Measurements from ENCODE around the gene CNOT4. TPM values are rescaled to one million over a fixed set of nuclear protein-coding genes. Genes with fewer than 3 reads are reported as not detected.

The CNOT4 gene
- total RNA-seq, 1 experiment from 2014 or later = 14.6 TPM

DNA sequence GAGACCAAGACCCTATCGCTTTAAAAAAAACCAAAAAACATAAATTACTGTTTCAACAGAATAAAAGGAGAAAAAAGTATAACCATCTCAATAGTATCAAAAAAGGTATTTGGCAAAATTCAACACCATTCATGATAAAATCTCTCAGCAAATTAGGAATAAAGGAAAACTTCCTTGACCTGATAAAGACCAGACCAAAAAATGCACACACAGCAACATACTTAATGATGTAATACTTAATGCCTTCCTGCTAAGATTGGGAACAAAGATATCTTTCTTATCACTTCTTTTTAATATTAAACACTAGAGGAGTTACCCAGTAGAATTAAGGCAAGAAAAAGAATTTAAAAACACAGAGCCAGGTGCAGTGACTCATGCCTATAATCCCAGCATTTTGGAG is 79.3 kb downstream of the CNOT4 start:
- TF ChIP-seq ZNF263 (CRISPR knock-in tag; IDR thresholded peaks at IDR 0.05; ENCODE audit: low read depth) = no peak
- TF ChIP-seq, protein P1, sequence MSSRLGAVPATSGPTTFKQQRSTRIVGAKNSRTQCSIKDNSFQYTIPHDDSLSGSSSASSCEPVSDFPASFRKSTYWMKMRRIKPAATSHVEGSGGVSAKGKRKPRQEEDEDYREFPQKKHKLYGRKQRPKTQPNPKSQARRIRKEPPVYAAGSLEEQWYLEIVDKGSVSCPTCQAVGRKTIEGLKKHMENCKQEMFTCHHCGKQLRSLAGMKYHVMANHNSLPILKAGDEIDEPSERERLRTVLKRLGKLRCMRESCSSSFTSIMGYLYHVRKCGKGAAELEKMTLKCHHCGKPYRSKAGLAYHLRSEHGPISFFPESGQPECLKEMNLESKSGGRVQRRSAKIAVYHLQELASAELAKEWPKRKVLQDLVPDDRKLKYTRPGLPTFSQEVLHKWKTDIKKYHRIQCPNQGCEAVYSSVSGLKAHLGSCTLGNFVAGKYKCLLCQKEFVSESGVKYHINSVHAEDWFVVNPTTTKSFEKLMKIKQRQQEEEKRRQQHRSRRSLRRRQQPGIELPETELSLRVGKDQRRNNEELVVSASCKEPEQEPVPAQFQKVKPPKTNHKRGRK (CRISPR knock-in tag; IDR thresholded peaks at IDR 0.05; ENCODE audit: borderline replicate concordance) = no peak
- TF ChIP-seq, protein P2, sequence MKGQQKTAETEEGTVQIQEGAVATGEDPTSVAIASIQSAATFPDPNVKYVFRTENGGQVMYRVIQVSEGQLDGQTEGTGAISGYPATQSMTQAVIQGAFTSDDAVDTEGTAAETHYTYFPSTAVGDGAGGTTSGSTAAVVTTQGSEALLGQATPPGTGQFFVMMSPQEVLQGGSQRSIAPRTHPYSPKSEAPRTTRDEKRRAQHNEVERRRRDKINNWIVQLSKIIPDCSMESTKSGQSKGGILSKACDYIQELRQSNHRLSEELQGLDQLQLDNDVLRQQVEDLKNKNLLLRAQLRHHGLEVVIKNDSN (CRISPR knock-in tag; IDR thresholded peaks at IDR 0.05) = no peak
- TF ChIP-seq, protein P3, sequence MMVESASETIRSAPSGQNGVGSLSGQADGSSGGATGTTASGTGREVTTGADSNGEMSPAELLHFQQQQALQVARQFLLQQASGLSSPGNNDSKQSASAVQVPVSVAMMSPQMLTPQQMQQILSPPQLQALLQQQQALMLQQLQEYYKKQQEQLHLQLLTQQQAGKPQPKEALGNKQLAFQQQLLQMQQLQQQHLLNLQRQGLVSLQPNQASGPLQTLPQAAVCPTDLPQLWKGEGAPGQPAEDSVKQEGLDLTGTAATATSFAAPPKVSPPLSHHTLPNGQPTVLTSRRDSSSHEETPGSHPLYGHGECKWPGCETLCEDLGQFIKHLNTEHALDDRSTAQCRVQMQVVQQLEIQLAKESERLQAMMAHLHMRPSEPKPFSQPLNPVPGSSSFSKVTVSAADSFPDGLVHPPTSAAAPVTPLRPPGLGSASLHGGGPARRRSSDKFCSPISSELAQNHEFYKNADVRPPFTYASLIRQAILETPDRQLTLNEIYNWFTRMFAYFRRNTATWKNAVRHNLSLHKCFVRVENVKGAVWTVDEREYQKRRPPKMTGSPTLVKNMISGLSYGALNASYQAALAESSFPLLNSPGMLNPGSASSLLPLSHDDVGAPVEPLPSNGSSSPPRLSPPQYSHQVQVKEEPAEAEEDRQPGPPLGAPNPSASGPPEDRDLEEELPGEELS (CRISPR knock-in tag; IDR thresholded peaks at IDR 0.05) = no peak
- TF ChIP-seq KAT7 (CRISPR knock-in tag; IDR thresholded peaks at IDR 0.05; ENCODE audit: borderline replicate concordance) = no peak
- TF ChIP-seq, protein P4, sequence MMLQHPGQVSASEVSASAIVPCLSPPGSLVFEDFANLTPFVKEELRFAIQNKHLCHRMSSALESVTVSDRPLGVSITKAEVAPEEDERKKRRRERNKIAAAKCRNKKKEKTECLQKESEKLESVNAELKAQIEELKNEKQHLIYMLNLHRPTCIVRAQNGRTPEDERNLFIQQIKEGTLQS (CRISPR knock-in tag; conservative IDR thresholded peaks at IDR 0.05) = no peak
- TF ChIP-seq, protein P5, sequence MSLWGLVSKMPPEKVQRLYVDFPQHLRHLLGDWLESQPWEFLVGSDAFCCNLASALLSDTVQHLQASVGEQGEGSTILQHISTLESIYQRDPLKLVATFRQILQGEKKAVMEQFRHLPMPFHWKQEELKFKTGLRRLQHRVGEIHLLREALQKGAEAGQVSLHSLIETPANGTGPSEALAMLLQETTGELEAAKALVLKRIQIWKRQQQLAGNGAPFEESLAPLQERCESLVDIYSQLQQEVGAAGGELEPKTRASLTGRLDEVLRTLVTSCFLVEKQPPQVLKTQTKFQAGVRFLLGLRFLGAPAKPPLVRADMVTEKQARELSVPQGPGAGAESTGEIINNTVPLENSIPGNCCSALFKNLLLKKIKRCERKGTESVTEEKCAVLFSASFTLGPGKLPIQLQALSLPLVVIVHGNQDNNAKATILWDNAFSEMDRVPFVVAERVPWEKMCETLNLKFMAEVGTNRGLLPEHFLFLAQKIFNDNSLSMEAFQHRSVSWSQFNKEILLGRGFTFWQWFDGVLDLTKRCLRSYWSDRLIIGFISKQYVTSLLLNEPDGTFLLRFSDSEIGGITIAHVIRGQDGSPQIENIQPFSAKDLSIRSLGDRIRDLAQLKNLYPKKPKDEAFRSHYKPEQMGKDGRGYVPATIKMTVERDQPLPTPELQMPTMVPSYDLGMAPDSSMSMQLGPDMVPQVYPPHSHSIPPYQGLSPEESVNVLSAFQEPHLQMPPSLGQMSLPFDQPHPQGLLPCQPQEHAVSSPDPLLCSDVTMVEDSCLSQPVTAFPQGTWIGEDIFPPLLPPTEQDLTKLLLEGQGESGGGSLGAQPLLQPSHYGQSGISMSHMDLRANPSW (CRISPR knock-in tag; conservative IDR thresholded peaks at IDR 0.05; ENCODE audit: low read depth) = no peak
- TF ChIP-seq NR2C2 (CRISPR knock-in tag; IDR thresholded peaks at IDR 0.05) = no peak
- TF ChIP-seq, protein P6, sequence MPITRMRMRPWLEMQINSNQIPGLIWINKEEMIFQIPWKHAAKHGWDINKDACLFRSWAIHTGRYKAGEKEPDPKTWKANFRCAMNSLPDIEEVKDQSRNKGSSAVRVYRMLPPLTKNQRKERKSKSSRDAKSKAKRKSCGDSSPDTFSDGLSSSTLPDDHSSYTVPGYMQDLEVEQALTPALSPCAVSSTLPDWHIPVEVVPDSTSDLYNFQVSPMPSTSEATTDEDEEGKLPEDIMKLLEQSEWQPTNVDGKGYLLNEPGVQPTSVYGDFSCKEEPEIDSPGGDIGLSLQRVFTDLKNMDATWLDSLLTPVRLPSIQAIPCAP (CRISPR knock-in tag; IDR thresholded peaks at IDR 0.05) = no peak
- no peak for TF ChIP-seq NR1H2 (CRISPR knock-in tag; IDR thresholded peaks at IDR 0.05)
- TF ChIP-seq ZNF219 (CRISPR knock-in tag; IDR thresholded peaks at IDR 0.05; ENCODE audit: borderline replicate concordance) = no peak
- TF ChIP-seq, protein P7, sequence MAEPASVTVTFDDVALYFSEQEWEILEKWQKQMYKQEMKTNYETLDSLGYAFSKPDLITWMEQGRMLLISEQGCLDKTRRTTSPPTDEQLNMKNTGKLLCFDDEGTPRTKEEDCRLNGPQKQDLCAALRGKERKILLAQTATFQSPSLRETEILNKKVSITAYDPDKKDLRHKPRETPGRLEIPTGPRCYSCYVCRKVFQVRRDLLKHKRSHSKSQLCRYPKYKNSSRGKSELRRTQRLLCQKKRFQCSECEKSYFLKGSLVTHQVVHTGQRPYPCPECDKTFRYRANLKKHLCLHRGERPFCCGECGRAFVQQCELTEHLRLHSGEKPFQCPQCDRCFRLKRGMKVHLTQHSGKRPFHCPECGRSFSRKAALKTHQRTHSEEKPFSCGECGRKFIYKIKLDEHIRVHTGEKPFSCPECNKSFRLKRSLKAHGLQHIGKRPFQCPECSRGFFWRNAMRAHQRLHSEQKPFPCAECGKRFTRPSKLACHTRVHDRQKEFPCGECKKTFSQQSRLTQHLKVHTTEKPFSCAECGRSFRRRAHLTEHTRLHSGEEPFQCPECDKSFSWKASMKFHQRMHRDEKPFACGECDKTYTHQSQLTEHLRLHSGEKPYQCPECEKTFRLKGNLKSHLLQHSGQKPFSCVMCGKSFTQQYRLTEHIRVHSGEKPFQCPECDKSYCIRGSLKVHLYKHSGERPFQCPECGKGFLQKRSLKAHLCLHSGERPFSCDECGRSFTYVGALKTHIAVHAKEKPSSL (CRISPR knock-in tag; conservative IDR thresholded peaks at IDR 0.05) = no peak
- TF ChIP-seq, protein P8, sequence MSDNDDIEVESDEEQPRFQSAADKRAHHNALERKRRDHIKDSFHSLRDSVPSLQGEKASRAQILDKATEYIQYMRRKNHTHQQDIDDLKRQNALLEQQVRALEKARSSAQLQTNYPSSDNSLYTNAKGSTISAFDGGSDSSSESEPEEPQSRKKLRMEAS (CRISPR knock-in tag; IDR thresholded peaks at IDR 0.05) = no peak
- TF ChIP-seq, protein P9, sequence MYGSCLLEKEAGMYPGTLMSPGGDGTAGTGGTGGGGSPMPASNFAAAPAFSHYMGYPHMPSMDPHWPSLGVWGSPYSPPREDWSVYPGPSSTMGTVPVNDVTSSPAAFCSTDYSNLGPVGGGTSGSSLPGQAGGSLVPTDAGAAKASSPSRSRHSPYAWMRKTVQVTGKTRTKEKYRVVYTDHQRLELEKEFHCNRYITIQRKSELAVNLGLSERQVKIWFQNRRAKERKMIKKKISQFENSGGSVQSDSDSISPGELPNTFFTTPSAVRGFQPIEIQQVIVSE (CRISPR knock-in tag; IDR thresholded peaks at IDR 0.05; ENCODE audit: borderline replicate concordance) = no peak
- TF ChIP-seq, protein P10, sequence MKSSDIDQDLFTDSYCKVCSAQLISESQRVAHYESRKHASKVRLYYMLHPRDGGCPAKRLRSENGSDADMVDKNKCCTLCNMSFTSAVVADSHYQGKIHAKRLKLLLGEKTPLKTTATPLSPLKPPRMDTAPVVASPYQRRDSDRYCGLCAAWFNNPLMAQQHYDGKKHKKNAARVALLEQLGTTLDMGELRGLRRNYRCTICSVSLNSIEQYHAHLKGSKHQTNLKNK (CRISPR knock-in tag; IDR thresholded peaks at IDR 0.05) = no peak
- no peak for TF ChIP-seq SOX15 (CRISPR knock-in tag; IDR thresholded peaks at IDR 0.05)
- TF ChIP-seq, protein P11, sequence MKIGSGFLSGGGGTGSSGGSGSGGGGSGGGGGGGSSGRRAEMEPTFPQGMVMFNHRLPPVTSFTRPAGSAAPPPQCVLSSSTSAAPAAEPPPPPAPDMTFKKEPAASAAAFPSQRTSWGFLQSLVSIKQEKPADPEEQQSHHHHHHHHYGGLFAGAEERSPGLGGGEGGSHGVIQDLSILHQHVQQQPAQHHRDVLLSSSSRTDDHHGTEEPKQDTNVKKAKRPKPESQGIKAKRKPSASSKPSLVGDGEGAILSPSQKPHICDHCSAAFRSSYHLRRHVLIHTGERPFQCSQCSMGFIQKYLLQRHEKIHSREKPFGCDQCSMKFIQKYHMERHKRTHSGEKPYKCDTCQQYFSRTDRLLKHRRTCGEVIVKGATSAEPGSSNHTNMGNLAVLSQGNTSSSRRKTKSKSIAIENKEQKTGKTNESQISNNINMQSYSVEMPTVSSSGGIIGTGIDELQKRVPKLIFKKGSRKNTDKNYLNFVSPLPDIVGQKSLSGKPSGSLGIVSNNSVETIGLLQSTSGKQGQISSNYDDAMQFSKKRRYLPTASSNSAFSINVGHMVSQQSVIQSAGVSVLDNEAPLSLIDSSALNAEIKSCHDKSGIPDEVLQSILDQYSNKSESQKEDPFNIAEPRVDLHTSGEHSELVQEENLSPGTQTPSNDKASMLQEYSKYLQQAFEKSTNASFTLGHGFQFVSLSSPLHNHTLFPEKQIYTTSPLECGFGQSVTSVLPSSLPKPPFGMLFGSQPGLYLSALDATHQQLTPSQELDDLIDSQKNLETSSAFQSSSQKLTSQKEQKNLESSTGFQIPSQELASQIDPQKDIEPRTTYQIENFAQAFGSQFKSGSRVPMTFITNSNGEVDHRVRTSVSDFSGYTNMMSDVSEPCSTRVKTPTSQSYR (CRISPR knock-in tag; IDR thresholded peaks at IDR 0.05) = no peak
- POLR2A ChIA-PET = no interaction called here
- Mint-ChIP-seq H3K36me3 (peaks cover 13% of the 10 kb centered on the region), H3K9me3 (peaks cover 12% of the 10 kb centered on the region), H3K4me3 (no peak overlapping the region), H3K27ac (no peak overlapping the region), H3K4me1 (peaks cover 16% of the 10 kb centered on the region), H3K27me3 (ENCODE audit: low read depth) (no peaks in the 10 kb centered on the region)
- CTCF ChIA-PET = no interaction called here
- DNase-seq (ENCODE audit: low spot score) = no peak
- ATAC-seq = no peak

Data from WTC11 (cell line).